Uterus (tissue), 2 donors: ENCODE measurements around the gene IRAK1.
"Not testable (repeated sequence)": the region's sequence is repeated elsewhere in the genome, so short reads cannot be mapped to it uniquely, and the experiment has no call there.

Experiments used
- POLR2A ChIP-seq, 2 donors: fragments of 450-650 bp; IDR thresholded peaks; one replicate each; pipeline ENCODE4 v1.6.1; 2016; ENCODE audit warnings: antibody characterized with exemption in 2 of 2, mild to moderate bottlenecking in 1 of 2, moderate library complexity in 1 of 2
- TF ChIP-seq, protein P1 (sequence below), 4 experiments: fragments of 200-600 bp in 2 of 4; fragments of 450-650 bp in 2 of 4; sonication (generic) in 2 of 4; IDR thresholded peaks; one replicate each; pipeline ENCODE4 v1.5.1; 2016 to 2019; ENCODE audit warnings: antibody characterized with exemption in 4 of 4, mild to moderate bottlenecking in 2 of 4, moderate library complexity in 1 of 4

DNA sequence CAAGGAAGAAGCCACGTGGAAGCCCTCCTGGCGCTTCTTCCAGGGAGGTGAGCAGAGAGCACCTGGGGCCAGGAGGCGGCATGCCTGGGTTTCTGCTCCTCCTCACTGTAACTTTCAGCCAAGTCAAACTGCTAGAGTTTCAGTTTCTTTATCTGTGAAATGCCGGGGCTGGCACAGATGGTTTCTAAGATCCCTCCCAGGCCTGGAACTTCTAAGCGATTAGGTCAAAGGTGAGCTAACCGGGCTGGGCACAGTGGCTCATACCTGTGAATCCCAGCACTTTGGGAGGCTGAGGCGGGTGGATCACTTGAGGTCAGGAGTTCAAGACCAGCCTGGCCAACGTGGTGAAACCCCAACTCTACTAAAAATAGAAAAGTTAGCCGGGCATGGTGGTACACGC, 39.3 kb downstream of the IRAK1 start:
- TF ChIP-seq, protein P1, sequence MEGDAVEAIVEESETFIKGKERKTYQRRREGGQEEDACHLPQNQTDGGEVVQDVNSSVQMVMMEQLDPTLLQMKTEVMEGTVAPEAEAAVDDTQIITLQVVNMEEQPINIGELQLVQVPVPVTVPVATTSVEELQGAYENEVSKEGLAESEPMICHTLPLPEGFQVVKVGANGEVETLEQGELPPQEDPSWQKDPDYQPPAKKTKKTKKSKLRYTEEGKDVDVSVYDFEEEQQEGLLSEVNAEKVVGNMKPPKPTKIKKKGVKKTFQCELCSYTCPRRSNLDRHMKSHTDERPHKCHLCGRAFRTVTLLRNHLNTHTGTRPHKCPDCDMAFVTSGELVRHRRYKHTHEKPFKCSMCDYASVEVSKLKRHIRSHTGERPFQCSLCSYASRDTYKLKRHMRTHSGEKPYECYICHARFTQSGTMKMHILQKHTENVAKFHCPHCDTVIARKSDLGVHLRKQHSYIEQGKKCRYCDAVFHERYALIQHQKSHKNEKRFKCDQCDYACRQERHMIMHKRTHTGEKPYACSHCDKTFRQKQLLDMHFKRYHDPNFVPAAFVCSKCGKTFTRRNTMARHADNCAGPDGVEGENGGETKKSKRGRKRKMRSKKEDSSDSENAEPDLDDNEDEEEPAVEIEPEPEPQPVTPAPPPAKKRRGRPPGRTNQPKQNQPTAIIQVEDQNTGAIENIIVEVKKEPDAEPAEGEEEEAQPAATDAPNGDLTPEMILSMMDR (IDR thresholded peaks at IDR 0.05), result not testable (repeated sequence)
- TF ChIP-seq POLR2A (IDR thresholded peaks at IDR 0.05), result not testable (repeated sequence)
